H1 (cell line): ENCODE results near the gene SPHKAP. TPM values are rescaled to one million over a fixed set of nuclear protein-coding genes. Genes with fewer than 3 reads are reported as not detected.

Source experiments
- KDM4A ChIP-seq: IDR thresholded peaks from one replicate; pipeline ENCODE4 v1.7.1; 2012; ENCODE audit warnings: low read depth, mild to moderate bottlenecking, moderate library complexity, low read length, inconsistent platforms; ENCODE audit not compliant: severe bottlenecking
- polyA plus RNA-seq, 7 experiments: library from polyadenylated mRNA; depleted of rRNA in 3 of 7; stranded (reverse) in 5 of 7; unstranded in 2 of 7; fragments of >200 nt in 5 of 7; fragments of 200-250 nt in 2 of 7; gene quantifications; 1 replicate in 5 of 7; 2 replicates in 1 of 7; 4 replicates in 1 of 7; pipeline versions ENCODE4 v1.2.1 to v1.2.3, GENCODE V29; 2011 to 2013; ENCODE audit warnings: missing spikeins in 2 of 7, mixed read lengths in 2 of 7
- total RNA-seq: library from RNA; stranded (reverse); fragmentation: NEBNext Ultra II Directional; extraction: Animal tissue kit (Norgen Biotek cat#: 25700); gene quantifications from 2 replicates; pipeline ENCODE4 v1.2.1, GENCODE V29; 2021

Gene SPHKAP
- total and polyA plus RNA-seq, 2 of the 8 experiments (the other 6 are each of a cell fraction or from before 2014, with no cell fraction given): 0.02 TPM; not detected in 1

- no peak for TF ChIP-seq KDM4A
- TF ChIP-seq, all 59 proteins: peak for 0
Measured at GRCh38 chr2:227960317-227960716, 221.2 kb downstream of the SPHKAP start (continued).
